ENCODE results near the gene CAPNS1.

The CAPNS1 gene

DNA sequence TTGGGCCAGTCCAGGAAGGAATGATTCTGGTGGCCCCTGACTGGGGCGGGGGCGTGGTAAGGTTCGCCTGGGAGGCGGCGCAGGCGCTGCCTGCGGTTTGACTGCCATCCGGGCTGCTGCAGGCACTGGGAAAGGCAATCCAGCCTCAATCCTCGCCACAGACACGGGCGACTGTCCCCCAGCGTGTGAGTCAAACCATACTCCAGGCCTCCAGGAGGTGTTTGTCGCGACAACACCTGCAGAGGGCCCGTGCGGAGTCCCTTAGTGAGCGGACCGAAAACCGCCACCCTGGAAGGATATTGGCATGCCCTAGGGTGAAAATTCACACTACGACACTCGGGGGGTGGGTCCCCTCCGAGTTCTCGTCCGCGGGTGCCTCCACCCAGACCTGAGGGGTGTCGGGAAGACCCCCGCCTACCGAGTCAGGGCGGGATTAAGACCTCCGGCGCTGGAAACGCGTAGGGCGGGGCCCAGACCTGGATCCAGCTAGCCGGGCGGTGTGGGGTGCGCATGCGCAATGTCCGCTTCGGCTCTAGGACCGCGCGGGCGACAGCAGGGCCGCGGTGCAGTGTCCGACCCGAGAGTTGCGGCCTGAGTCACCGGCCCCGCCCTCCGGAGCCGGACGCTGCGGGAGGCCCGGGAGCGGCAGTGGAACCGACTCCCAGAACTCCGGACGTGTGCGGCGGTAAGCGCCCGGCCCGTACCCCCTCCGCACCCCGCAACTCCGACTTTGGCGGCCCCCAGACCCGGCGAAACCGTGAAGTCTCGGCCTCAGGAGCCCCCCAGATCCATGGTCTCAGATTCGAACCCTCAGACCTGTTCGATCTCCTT is at the start of gene CAPNS1:
CAPNS1 (plus strand) TSS at position 594 of the 831 bp plus-strand sequence. CDS start 946 bp downstream, outside the sequence.
- peak; percentile 97 for DNase-seq (ENCODE audit: low read depth, low spot score)
- in situ Hi-C loops (cut with HindIII; ENCODE audit: low sequenced_read_pairs), result no loop called here
- peak within 1 kb of the TSS; percentile 66 for H3K4me3 ChIP-seq (ENCODE audit: low read depth, low read length)
- TF ChIP-seq, protein P1, sequence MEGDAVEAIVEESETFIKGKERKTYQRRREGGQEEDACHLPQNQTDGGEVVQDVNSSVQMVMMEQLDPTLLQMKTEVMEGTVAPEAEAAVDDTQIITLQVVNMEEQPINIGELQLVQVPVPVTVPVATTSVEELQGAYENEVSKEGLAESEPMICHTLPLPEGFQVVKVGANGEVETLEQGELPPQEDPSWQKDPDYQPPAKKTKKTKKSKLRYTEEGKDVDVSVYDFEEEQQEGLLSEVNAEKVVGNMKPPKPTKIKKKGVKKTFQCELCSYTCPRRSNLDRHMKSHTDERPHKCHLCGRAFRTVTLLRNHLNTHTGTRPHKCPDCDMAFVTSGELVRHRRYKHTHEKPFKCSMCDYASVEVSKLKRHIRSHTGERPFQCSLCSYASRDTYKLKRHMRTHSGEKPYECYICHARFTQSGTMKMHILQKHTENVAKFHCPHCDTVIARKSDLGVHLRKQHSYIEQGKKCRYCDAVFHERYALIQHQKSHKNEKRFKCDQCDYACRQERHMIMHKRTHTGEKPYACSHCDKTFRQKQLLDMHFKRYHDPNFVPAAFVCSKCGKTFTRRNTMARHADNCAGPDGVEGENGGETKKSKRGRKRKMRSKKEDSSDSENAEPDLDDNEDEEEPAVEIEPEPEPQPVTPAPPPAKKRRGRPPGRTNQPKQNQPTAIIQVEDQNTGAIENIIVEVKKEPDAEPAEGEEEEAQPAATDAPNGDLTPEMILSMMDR (IDR thresholded peaks at IDR 0.05; ENCODE audit: low read depth, low read length), result no peak

DNA sequence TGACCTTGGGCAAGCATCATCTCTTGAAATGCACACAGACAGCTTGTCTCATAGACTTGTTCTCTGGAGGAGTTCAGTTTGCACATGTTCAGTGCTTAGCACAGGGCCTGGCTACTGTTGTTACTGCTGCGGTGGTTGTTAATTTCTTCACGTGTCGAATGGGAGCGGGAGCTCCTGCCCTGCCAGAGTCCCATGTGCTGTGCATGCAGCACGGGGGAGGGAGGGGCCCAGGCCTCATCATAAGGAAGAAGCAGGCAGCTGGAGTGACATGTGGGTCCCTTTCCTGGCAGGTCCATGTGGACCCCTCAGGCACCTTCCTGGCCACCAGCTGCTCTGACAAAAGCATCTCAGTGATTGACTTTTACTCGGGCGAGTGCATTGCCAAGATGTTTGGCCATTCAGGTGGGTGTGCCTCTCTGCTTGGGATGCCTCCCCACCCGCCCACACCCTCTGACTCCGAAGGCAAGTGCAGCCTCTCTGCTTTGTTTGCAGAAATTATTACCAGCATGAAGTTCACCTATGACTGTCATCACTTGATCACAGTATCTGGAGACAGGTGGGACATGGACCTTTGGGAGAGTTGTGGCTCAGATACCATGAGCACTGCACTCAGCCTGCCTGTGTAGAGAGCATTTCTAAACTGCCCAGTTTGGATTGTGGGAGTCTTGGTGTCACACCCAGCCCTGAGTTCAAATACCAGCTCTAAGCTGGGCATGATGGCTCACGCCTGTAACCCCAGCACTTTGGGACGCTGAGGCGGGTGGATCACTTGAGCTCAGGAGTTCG is 48.8 kb upstream of the CAPNS1 start:
- no peak for DNase-seq (ENCODE audit: low read depth, low spot score)
- TF ChIP-seq, protein P1 (IDR thresholded peaks at IDR 0.05; ENCODE audit: low read depth, low read length), result no peak
- in situ Hi-C loops (cut with HindIII; ENCODE audit: low sequenced_read_pairs), result no loop called here
- H3K4me3 ChIP-seq (ENCODE audit: low read depth, low read length), result no peak overlapping the region

DNA sequence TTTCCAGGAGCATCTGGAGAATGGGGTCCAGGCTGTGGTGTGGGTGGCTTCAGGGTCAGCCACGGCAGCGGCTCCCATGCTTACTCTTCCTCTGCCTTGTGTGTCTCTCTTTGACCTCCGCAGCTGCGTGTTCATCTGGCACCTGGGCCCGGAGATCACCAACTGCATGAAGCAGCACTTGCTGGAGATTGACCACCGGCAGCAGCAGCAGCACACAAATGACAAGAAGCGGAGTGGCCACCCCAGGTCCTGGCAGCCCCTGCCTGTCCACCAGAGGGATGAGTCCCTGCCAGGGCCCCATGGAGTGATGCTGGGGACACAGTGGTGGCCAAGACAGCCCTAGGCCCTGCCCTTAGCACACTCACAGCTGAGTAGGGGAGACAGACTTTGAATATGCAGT is 47.3 kb upstream of the CAPNS1 start:
- in situ Hi-C loops (cut with HindIII; ENCODE audit: low sequenced_read_pairs), result no loop called here
- TF ChIP-seq, protein P1 (IDR thresholded peaks at IDR 0.05; ENCODE audit: low read depth, low read length), result no peak
- no peak overlapping the region for H3K4me3 ChIP-seq (ENCODE audit: low read depth, low read length)
- no peak for DNase-seq (ENCODE audit: low read depth, low spot score)

DNA sequence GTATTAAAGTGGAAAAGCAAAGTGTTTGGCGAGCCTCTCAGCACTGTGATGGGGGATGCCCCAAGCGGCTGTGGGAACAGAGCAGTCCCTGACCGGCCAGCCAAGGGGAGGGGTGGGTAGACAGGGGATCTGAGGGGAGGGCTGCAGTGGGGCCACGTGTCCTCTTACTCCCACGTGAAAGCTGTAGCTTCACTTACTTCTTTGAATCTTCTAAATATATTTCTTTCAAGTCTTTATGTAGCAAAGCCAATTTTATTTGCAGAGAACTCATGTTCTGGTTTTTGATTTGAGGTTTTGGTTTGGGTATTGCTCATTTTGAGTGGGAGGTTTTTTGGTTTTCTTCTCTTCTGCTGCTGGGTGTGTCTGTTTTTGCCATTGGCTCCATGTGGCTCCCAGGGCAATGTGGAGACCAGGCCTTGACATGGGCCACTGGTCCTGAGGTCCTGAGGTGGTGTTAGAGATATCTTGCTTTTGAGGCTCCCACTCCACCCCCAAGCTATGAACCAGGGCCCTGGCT is 46.7 kb upstream of the CAPNS1 start:
- no peak overlapping the region for H3K4me3 ChIP-seq (ENCODE audit: low read depth, low read length)
- TF ChIP-seq, protein P1 (IDR thresholded peaks at IDR 0.05; ENCODE audit: low read depth, low read length), result no peak
- no peak for DNase-seq (ENCODE audit: low read depth, low spot score)
- in situ Hi-C loops (cut with HindIII; ENCODE audit: low sequenced_read_pairs), result no loop called here

DNA sequence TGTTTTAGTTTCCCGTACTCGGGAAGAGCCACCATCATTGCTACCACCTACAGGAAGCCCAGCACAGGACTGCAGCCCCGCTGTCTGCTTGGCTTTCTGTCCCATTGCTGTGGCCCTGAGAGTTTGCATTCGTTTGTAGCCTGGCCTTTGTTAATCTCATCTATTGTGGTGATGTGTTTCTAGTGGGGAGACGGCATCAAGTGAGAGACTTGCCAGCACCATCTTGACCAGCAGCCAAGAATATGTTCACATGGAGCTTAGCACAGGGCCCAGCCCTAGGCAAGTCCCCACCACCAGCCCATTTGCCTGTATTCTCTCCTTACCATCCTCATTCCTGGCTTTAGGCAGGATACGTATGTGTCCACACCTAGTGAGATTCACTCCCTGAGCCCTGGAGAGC is 46.2 kb upstream of the CAPNS1 start:
- in situ Hi-C loops (cut with HindIII; ENCODE audit: low sequenced_read_pairs), result no loop called here
- TF ChIP-seq, protein P1 (IDR thresholded peaks at IDR 0.05; ENCODE audit: low read depth, low read length), result no peak
- no peak for DNase-seq (ENCODE audit: low read depth, low spot score)
- no peak overlapping the region for H3K4me3 ChIP-seq (ENCODE audit: low read depth, low read length)

DNA sequence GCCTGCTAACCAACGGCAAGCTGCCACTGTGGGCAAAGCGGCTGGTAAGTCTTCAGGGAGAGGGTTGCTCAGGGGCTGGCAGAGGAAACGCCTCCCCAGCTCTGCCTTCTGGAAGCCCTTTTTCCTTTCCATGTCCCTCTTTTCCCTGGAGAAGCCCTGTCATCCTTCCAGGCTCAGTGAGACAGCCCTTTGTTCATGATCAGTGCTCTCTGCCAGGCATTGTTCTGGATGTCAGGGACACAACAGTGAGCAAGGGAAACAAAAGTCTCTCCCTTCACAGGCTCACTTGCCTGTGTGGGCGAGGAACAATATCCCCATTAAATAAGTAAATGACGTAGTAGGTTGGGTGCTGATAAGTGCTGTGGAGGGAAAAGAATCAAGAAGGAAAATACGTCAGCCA is 42.8 kb upstream of the CAPNS1 start:
- in situ Hi-C loops (cut with HindIII; ENCODE audit: low sequenced_read_pairs), result no loop called here
- TF ChIP-seq, protein P1 (IDR thresholded peaks at IDR 0.05; ENCODE audit: low read depth, low read length), result no peak
- DNase-seq (ENCODE audit: low read depth, low spot score), result no peak
- H3K4me3 ChIP-seq (ENCODE audit: low read depth, low read length), result no peak overlapping the region
